H1 (cell line): ENCODE results near the gene E2F8. TPM values are rescaled to one million over a fixed set of nuclear protein-coding genes. Genes with fewer than 3 reads are reported as not detected.
A peak's percentile ranks its signal among the peaks of the same experiment; 100 is the strongest.

Source experiments
- CTCF ChIA-PET: fragments of 300-600 bp; sonication (Branson Sonifier 250); formaldehyde crosslinking; loops from one replicate; lab custom pipeline; 2021; ENCODE audit not compliant: partially characterized antibody; lab: Charles Lee
- POLR2A ChIA-PET: fragments of 300-600 bp; sonication (Branson Sonifier 250); formaldehyde crosslinking; loops from one replicate; lab custom pipeline; 2021; ENCODE audit warnings: inconsistent platforms; ENCODE audit not compliant: partially characterized antibody; lab: Charles Lee
- DNase-seq, 2 experiments: peaks; one replicate each; pipeline versions ENCODE4 v3.0.0 to v3.0.0-alpha.2; 2010 to 2022; ENCODE audit warnings: low spot score in 2 of 2, low read depth in 1 of 2, mixed read lengths in 1 of 2
- FAIRE-seq: peaks from 2 replicates; lab custom pipeline; 2011; peaks lifted over from hg19 to GRCh38; lab: Jason Lieb, UNC
- H2AFZ ChIP-seq: 2 replicates; pipeline ENCODE4 v1.8.1; 2012; ENCODE audit warnings: low read length, inconsistent platforms
- H2AK5ac ChIP-seq: 2 replicates; pipeline ENCODE4 v1.6.1; 2013; ENCODE audit warnings: low read depth, low read length
- H2BK120ac ChIP-seq: replicated peaks from 2 replicates; pipeline ENCODE3; 2013; ENCODE audit warnings: low read depth, low read length, inconsistent platforms
- H2BK12ac ChIP-seq: 2 replicates; pipeline ENCODE4 v1.6.1; 2013; ENCODE audit warnings: low read depth, low read length
- H2BK15ac ChIP-seq: 2 replicates; pipeline ENCODE4 v1.6.1; 2013; ENCODE audit warnings: low read length
- H2BK20ac ChIP-seq: 2 replicates; pipeline ENCODE4 v1.6.1; 2013; ENCODE audit warnings: low read length
- H2BK5ac ChIP-seq: 2 replicates; pipeline ENCODE4 v1.6.1; 2013; ENCODE audit warnings: low read depth, low read length
- H3K14ac ChIP-seq: 2 replicates; pipeline ENCODE4 v1.6.1; 2013; ENCODE audit warnings: inconsistent platforms; ENCODE audit not compliant: insufficient read length
- H3K18ac ChIP-seq: 2 replicates; pipeline ENCODE4 v1.6.1; 2013; ENCODE audit warnings: low read length; ENCODE audit errors: extremely low read depth
- H3K23ac ChIP-seq: 2 replicates; pipeline ENCODE4 v1.6.1; 2013; ENCODE audit warnings: inconsistent platforms; ENCODE audit not compliant: insufficient read length
- H3K23me2 ChIP-seq: 2 replicates; pipeline ENCODE4 v1.6.1; 2013; ENCODE audit warnings: low read depth, low read length
- H3K27ac ChIP-seq: 2 replicates; pipeline ENCODE4 v1.6.1; 2011; ENCODE audit warnings: low read depth, low read length, inconsistent platforms
- H3K27me3 ChIP-seq, 4 experiments: replicated peaks in 1 of 4; 1 replicate in 1 of 4; 2 replicates in 3 of 4; pipeline versions ENCODE4 v1.6.1 to v1.8.1; 2011 to 2013; ENCODE audit warnings: low read length in 3 of 4, mild to moderate bottlenecking in 3 of 4, inconsistent platforms in 2 of 4, mixed read lengths in 2 of 4, moderate library complexity in 1 of 4; ENCODE audit not compliant: control insufficient read depth in 3 of 4, insufficient read depth in 3 of 4; ENCODE audit errors: extremely low read depth in 1 of 4
- H3K36me3 ChIP-seq, 4 experiments: 2 replicates each; pipeline versions ENCODE4 v1.6.1 to v1.8.1; 2011 to 2013; ENCODE audit warnings: mild to moderate bottlenecking in 4 of 4, low read length in 3 of 4, moderate library complexity in 2 of 4, control low read depth in 1 of 4, inconsistent platforms in 1 of 4; ENCODE audit not compliant: insufficient read depth in 4 of 4, control insufficient read depth in 2 of 4
- H3K4ac ChIP-seq: replicated peaks from 2 replicates; pipeline ENCODE3; 2013; ENCODE audit warnings: low read length, low read depth, mixed read lengths, inconsistent platforms; ENCODE audit not compliant: insufficient read length
- H3K4me1 ChIP-seq, 4 experiments: replicated peaks in 1 of 4; 1 replicate in 1 of 4; 2 replicates in 3 of 4; pipeline versions ENCODE4 v1.6.1 to v1.8.1; 2011 to 2013; ENCODE audit warnings: low read length in 3 of 4, inconsistent platforms in 2 of 4, mixed read lengths in 1 of 4; ENCODE audit not compliant: insufficient read depth in 4 of 4, control insufficient read depth in 3 of 4
- H3K4me2 ChIP-seq, 2 experiments: 2 replicates each; pipeline versions ENCODE4 v1.6.1 to v1.8.1; 2011 to 2013; ENCODE audit warnings: low read depth in 2 of 2, low read length in 2 of 2, control low read depth in 1 of 2, inconsistent platforms in 1 of 2, mild to moderate bottlenecking in 1 of 2; ENCODE audit not compliant: insufficient read depth in 1 of 2
- H3K4me3 ChIP-seq, 4 experiments: fragments of 200-600, 300-600 bp in 1 of 4; sonication (generic), shearing (Covaris generic), sonication (Bioruptor Twin) in 1 of 4; 2 replicates each; pipeline versions ENCODE4 v1.5.1 to v1.8.1; 2011 to 2016; ENCODE audit warnings: low read length in 4 of 4, low read depth in 3 of 4, control low read depth in 2 of 4, inconsistent platforms in 2 of 4, mild to moderate bottlenecking in 2 of 4, mixed read lengths in 1 of 4, moderate library complexity in 1 of 4; ENCODE audit not compliant: insufficient read depth in 2 of 4; ENCODE audit errors: extremely low read depth in 1 of 4
- H3K56ac ChIP-seq: replicated peaks from 2 replicates; pipeline ENCODE3; 2013; ENCODE audit warnings: low read depth, mild to moderate bottlenecking, mixed read lengths, low read length, inconsistent platforms; ENCODE audit not compliant: insufficient read length
- H3K79me1 ChIP-seq: 2 replicates; pipeline ENCODE4 v1.6.1; 2013; ENCODE audit warnings: low read depth, low read length, control low read depth
- H3K79me2 ChIP-seq, 2 experiments: 2 replicates each; pipeline versions ENCODE4 v1.6.1 to v1.8.1; 2012 to 2013; ENCODE audit warnings: low read length in 2 of 2, mild to moderate bottlenecking in 2 of 2, inconsistent platforms in 1 of 2; ENCODE audit not compliant: insufficient read depth in 2 of 2, control insufficient read depth in 1 of 2
- H3K9ac ChIP-seq, 4 experiments: replicated peaks in 1 of 4; 1 replicate in 1 of 4; 2 replicates in 3 of 4; pipeline versions ENCODE4 v1.6.1 to v1.8.1; 2011 to 2013; ENCODE audit warnings: low read depth in 3 of 4, low read length in 3 of 4, control low read depth in 2 of 4, mild to moderate bottlenecking in 2 of 4, moderate library complexity in 2 of 4, inconsistent platforms in 1 of 4; ENCODE audit errors: extremely low read depth in 1 of 4
- H3K9me3 ChIP-seq, 2 experiments: 2 replicates each; pipeline versions ENCODE4 v1.6.1 to v1.8.1; 2012 to 2013; ENCODE audit warnings: mild to moderate bottlenecking in 2 of 2, moderate library complexity in 2 of 2, control low read depth in 1 of 2, inconsistent platforms in 1 of 2, low read depth in 1 of 2, low read length in 1 of 2, mixed read lengths in 1 of 2; ENCODE audit not compliant: insufficient read depth in 2 of 2
- H4K20me1 ChIP-seq, 2 experiments: replicated peaks in 1 of 2; 2 replicates each; pipeline versions ENCODE3 to v1.8.1; 2011 to 2013; ENCODE audit warnings: inconsistent platforms in 2 of 2, low read length in 2 of 2, mild to moderate bottlenecking in 1 of 2; ENCODE audit not compliant: insufficient read depth in 2 of 2, control insufficient read depth in 1 of 2
- H4K5ac ChIP-seq: 2 replicates; pipeline ENCODE4 v1.6.1; 2013; ENCODE audit warnings: low read length, low read depth, mixed read lengths, inconsistent platforms; ENCODE audit not compliant: insufficient read length
- H4K8ac ChIP-seq: 2 replicates; pipeline ENCODE4 v1.8.0; 2013; ENCODE audit warnings: mild to moderate bottlenecking, moderate library complexity, low read length, inconsistent platforms; ENCODE audit not compliant: insufficient read depth; ENCODE audit errors: extremely low read depth
- H4K91ac ChIP-seq: replicated peaks from 2 replicates; pipeline ENCODE3; 2013; ENCODE audit warnings: low read length, mixed read lengths, inconsistent platforms; ENCODE audit not compliant: insufficient read length
- ASH2L ChIP-seq: fragments of 200-600, 300-600 bp; sonication (generic); IDR thresholded peaks from one replicate; pipeline ENCODE4 v1.7.1; 2017; ENCODE audit warnings: low read length
- BCL11A ChIP-seq, 2 experiments: IDR thresholded peaks; one replicate each; pipeline ENCODE4 v1.6.1; 2011; ENCODE audit warnings: low read depth in 2 of 2, low read length in 2 of 2, mild to moderate bottlenecking in 2 of 2
- GTF2F1 ChIP-seq: IDR thresholded peaks from 2 replicates; pipeline ENCODE4 v1.6.1; 2012; ENCODE audit warnings: low read depth, low read length, improper control_type of control experiment, borderline replicate concordance
- JUN ChIP-seq: IDR thresholded peaks from 2 replicates; pipeline ENCODE4 v1.6.1; 2011; ENCODE audit warnings: low read depth, mild to moderate bottlenecking, improper control_type of control experiment, low read length
- JUND ChIP-seq: IDR thresholded peaks from 2 replicates; pipeline ENCODE4 v1.6.1; 2011; ENCODE audit warnings: mild to moderate bottlenecking, improper control_type of control experiment, low read length
- RNF2 ChIP-seq: fragments of 200-900, 300-1000 bp; sonication (generic); IDR thresholded peaks from 2 replicates; pipeline ENCODE4 v1.7.1; 2016; ENCODE audit warnings: borderline replicate concordance, low read depth, mild to moderate bottlenecking, antibody characterized with exemption, low read length; ENCODE audit not compliant: poor library complexity, severe bottlenecking; ENCODE audit errors: missing control alignments
- SRF ChIP-seq: IDR thresholded peaks from 2 replicates; pipeline ENCODE4 v1.6.1; 2011; ENCODE audit warnings: mild to moderate bottlenecking, low read depth, low read length, moderate library complexity
- WGBS, 2 experiments: shearing (Covaris generic) in 1 of 2; methylation state at CpG; one replicate each; pipeline versions ENCODE4 v1.1.6 to v1.1.7; 2013 to 2015; ENCODE audit warnings: low lambda C conversion rate in 2 of 2, mixed read lengths in 2 of 2, inconsistent platforms in 1 of 2, low coverage in 1 of 2, missing lambda C conversion rate in 1 of 2; ENCODE audit not compliant: insufficient replicate concordance in 2 of 2, insufficient coverage in 1 of 2, insufficient read length in 1 of 2; ENCODE audit errors: extremely low coverage in 1 of 2, missing lambda C conversion rate in 1 of 2; 5-methylcytosine and 5-hydroxymethylcytosine counted together
- polyA plus RNA-seq, 7 experiments: library from polyadenylated mRNA; depleted of rRNA in 3 of 7; stranded (reverse) in 5 of 7; unstranded in 2 of 7; fragments of >200 nt in 5 of 7; fragments of 200-250 nt in 2 of 7; gene quantifications; 1 replicate in 5 of 7; 2 replicates in 1 of 7; 4 replicates in 1 of 7; pipeline versions ENCODE4 v1.2.1 to v1.2.3, GENCODE V29; 2011 to 2013; ENCODE audit warnings: missing spikeins in 2 of 7, mixed read lengths in 2 of 7
- total RNA-seq: library from RNA; stranded (reverse); fragmentation: NEBNext Ultra II Directional; extraction: Animal tissue kit (Norgen Biotek cat#: 25700); gene quantifications from 2 replicates; pipeline ENCODE4 v1.2.1, GENCODE V29; 2021
- TF ChIP-seq, protein P1 (sequence below): IDR thresholded peaks from 2 replicates; pipeline ENCODE4 v1.6.1; 2012; ENCODE audit warnings: low read length, inconsistent platforms
- TF ChIP-seq, protein P2 (sequence below): IDR thresholded peaks from 2 replicates; pipeline ENCODE4 v1.6.1; 2011; ENCODE audit warnings: low read length, improper control_type of control experiment

The E2F8 gene
- total and polyA plus RNA-seq, 2 of the 8 experiments (the other 6 are each of a cell fraction or from before 2014, with no cell fraction given), result 5.4 to 11.4 TPM

DNA sequence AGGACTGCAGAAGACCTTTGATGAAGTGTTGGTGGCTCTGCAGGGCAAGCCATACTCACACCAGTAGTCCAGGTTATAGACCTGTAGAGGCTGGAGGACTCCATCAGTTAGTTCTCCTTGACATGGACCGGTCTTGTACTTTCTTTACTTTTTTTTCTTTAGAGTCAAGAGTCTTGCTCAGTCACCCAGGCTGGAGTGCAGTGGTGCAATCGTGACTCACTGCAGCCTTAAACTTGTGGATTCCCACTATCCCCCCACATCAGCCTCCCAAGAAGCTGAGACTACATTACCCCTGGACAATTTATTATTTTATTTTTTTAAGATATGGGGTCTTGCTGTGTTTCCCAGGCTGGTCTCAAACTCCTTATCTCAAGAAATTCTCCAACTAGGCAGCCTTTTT, 49.6 kb upstream of the E2F8 start:
- Histone ChIP-seq H2BK120ac (no peak overlapping the region), H3K4me1 (no peaks in the 10 kb centered on the region), H4K8ac (no peak overlapping the region), H2AK5ac (no peak overlapping the region), H3K4me3 (no peak overlapping the region), H3K27ac (no peak overlapping the region), H2BK5ac (no peak overlapping the region), H2BK15ac (no peak overlapping the region), H3K14ac (no peak overlapping the region), H3K79me2 (no peaks in the 10 kb centered on the region), H3K79me1 (no peaks in the 10 kb centered on the region), H2AFZ (peak overlapping the region; percentile 88; the same call in 1 of the 2 replicates), H3K9me3 (no peaks in the 10 kb centered on the region), H4K5ac (no peak overlapping the region), H3K56ac (no peak overlapping the region), H3K18ac (no peak overlapping the region), H3K23ac (no peak overlapping the region), H3K9ac (no peak overlapping the region), H3K4ac (no peak overlapping the region), H2BK20ac (no peak overlapping the region), H4K91ac (no peak overlapping the region), H4K20me1 (no peaks in the 10 kb centered on the region), H3K36me3 (no peaks in the 10 kb centered on the region), H2BK12ac (no peak overlapping the region), H3K27me3 (no peaks in the 10 kb centered on the region), H3K4me2 (no peak overlapping the region), H3K23me2 (no peaks in the 10 kb centered on the region)
- TF ChIP-seq JUND (no peak), SRF (no peak), JUN (no peak), BCL11A (IDR thresholded peaks at IDR 0.05; ENCODE audit: low read depth in 2 of 2, low read length in 2 of 2) (no peak), RNF2 (no peak), ASH2L (no peak), GTF2F1 (no peak)
- TF ChIP-seq, protein P1, sequence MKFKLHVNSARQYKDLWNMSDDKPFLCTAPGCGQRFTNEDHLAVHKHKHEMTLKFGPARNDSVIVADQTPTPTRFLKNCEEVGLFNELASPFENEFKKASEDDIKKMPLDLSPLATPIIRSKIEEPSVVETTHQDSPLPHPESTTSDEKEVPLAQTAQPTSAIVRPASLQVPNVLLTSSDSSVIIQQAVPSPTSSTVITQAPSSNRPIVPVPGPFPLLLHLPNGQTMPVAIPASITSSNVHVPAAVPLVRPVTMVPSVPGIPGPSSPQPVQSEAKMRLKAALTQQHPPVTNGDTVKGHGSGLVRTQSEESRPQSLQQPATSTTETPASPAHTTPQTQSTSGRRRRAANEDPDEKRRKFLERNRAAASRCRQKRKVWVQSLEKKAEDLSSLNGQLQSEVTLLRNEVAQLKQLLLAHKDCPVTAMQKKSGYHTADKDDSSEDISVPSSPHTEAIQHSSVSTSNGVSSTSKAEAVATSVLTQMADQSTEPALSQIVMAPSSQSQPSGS, result no peak
- TF ChIP-seq, protein P2, sequence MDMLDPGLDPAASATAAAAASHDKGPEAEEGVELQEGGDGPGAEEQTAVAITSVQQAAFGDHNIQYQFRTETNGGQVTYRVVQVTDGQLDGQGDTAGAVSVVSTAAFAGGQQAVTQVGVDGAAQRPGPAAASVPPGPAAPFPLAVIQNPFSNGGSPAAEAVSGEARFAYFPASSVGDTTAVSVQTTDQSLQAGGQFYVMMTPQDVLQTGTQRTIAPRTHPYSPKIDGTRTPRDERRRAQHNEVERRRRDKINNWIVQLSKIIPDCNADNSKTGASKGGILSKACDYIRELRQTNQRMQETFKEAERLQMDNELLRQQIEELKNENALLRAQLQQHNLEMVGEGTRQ, result no peak
- ChIA-PET CTCF (no interaction called here), POLR2A (no interaction called here)
- 63% methylated on average over 2 of the region's 2 CpGs; no CpG with 5 or more reads in 1 of the 2 experiments for WGBS, 2 experiments
- no peak for FAIRE-seq
- DNase-seq, result no peak
